ENCODE results near the gene PGGHG. TPM values are rescaled to one million over a fixed set of nuclear protein-coding genes. Genes with fewer than 3 reads are reported as not detected.
"Not testable (repeated sequence)": the region's sequence is repeated elsewhere in the genome, so short reads cannot be mapped to it uniquely, and the experiment has no call there.

The PGGHG gene
- total and polyA plus RNA-seq, 10 donors: 53.4 to 250 (median 131) TPM

GRCh38 chr11:326842-327580 is 38.1 kb downstream of the PGGHG start:
- 5 to 12% (median 7%) methylated on average over 13 to 19 of the region's 19 CpGs for WGBS, 5 donors
- H3K36me3 ChIP-seq: peaks cover 0 to 19% (median 0%) of the 10 kb centered on the region in 6 donors
- peak; percentile 81 to 92 (median 85) for TF ChIP-seq POLR2AphosphoS5 (IDR thresholded peaks at IDR 0.05)
- no peak for TF ChIP-seq POLR2A (IDR thresholded peaks at IDR 0.05)
- peak in 2 of 11 experiments; percentile 33 to 46 for TF ChIP-seq CTCF (IDR thresholded peaks at IDR 0.05 in 8 of 11, conservative IDR thresholded peaks at IDR 0.05 in 3 of 11)
- H3K27ac ChIP-seq: peak overlapping the region; percentile 94 to 99 (median 97)
- intact Hi-C loops (cut with DNase I; ENCODE audit: low total_unique reads): no loop called here
- H3K4me3 ChIP-seq: peak overlapping the region in 7 of 8 donors; percentile 4 to 53 (median 16)
- DNase-seq: peak; percentile 95
- H3K27me3 ChIP-seq (replicated peaks in 1 of 7): no peaks in the 10 kb centered on the region
- H3K9me3 ChIP-seq: no peaks in the 10 kb centered on the region
- peaks cover 41 to 96% (median 76%) of the 10 kb centered on the region in 6 donors for H3K4me1 ChIP-seq

- no peak for TF ChIP-seq CTCF (IDR thresholded peaks at IDR 0.05 in 8 of 11, conservative IDR thresholded peaks at IDR 0.05 in 3 of 11)
- no peak for TF ChIP-seq POLR2A (IDR thresholded peaks at IDR 0.05)
- TF ChIP-seq POLR2AphosphoS5 (IDR thresholded peaks at IDR 0.05): no peak
- WGBS, 5 donors: 83 to 99% (median 94%) methylated on average over 3 of the region's 3 CpGs
- Histone ChIP-seq H3K4me1 (peaks cover 41 to 97% (median 76%) of the 10 kb centered on the region in 6 donors), H3K27ac (peak overlapping the region; percentile 94 to 99 (median 97)), H3K9me3 (no peaks in the 10 kb centered on the region), H3K4me3 (peak overlapping the region in 7 of 8 donors; percentile 4 to 53 (median 16)), H3K36me3 (peaks cover 0 to 19% (median 0%) of the 10 kb centered on the region in 6 donors), H3K27me3 (replicated peaks in 1 of 7) (no peaks in the 10 kb centered on the region)
- intact Hi-C loops (cut with DNase I; ENCODE audit: low total_unique reads): no loop called here
- no peak for DNase-seq
Observed at GRCh38 chr11:327581-327923, 38.6 kb downstream of the PGGHG start.

GRCh38 chr11:328012-328411 is 39.1 kb downstream of the PGGHG start:
- Histone ChIP-seq H3K36me3 (peaks cover 0 to 19% (median 0%) of the 10 kb centered on the region in 6 donors), H3K27me3 (replicated peaks in 1 of 7) (no peaks in the 10 kb centered on the region), H3K9me3 (no peaks in the 10 kb centered on the region), H3K4me1 (peaks cover 41 to 97% (median 76%) of the 10 kb centered on the region in 6 donors), H3K27ac (peak overlapping the region; percentile 94 to 99 (median 97)), H3K4me3 (peak overlapping the region in 3 of 8 donors; percentile 19 to 53 (median 31))
- DNase-seq: peak; percentile 74
- WGBS, 5 donors: 91 to 96% (median 93%) methylated on average over 13 of the region's 13 CpGs
- TF ChIP-seq POLR2A (IDR thresholded peaks at IDR 0.05): no peak
- no peak for TF ChIP-seq CTCF (IDR thresholded peaks at IDR 0.05 in 8 of 11, conservative IDR thresholded peaks at IDR 0.05 in 3 of 11)
- TF ChIP-seq POLR2AphosphoS5 (IDR thresholded peaks at IDR 0.05): no peak
- intact Hi-C loops (cut with DNase I; ENCODE audit: low total_unique reads): no loop called here

GRCh38 chr11:328516-329100 is 39.7 kb downstream of the PGGHG start:
- H3K4me3 ChIP-seq; H3K27me3 ChIP-seq (replicated peaks in 1 of 7); intact Hi-C loops (cut with DNase I; ENCODE audit: low total_unique reads); H3K9me3 ChIP-seq: not testable (repeated sequence)
- Histone ChIP-seq H3K4me1 (peaks cover 41 to 94% (median 74%) of the 10 kb centered on the region in 6 donors), H3K27ac (peak overlapping the region in 7 of 8 donors; percentile 96 to 99 (median 97)), H3K36me3 (peaks cover 0 to 19% (median 0%) of the 10 kb centered on the region in 6 donors)
- peak; percentile 51 for DNase-seq
- 81 to 95% (median 90%) methylated on average over 15 of the region's 15 CpGs for WGBS, 5 donors

All from spleen (tissue), 11 donors.